ENCODE measurements around the gene PTPRT. TPM values are rescaled to one million over a fixed set of nuclear protein-coding genes. Genes with fewer than 3 reads are reported as not detected.

PTPRT gene
- total RNA-seq, 1 experiment from 2014 or later = not detected

- H3K9me3 ChIP-seq (ENCODE audit: control insufficient read depth in 1 of 2, insufficient read depth in 1 of 2, low read depth in 1 of 2, low read length in 2 of 2) = peaks cover 10 to 22% of the 10 kb centered on the region in 2 experiments; a peak in 2 of 4 replicates
Observed at GRCh38 chr20:42432496-42433334, 757.0 kb downstream of the PTPRT start.

More at GRCh38 chr20:42432496-42433334, 757.0 kb downstream of the PTPRT start:
- RAD21 ChIA-PET (ENCODE audit: low non-redundant PET in 1 of 2, low total read pairs in 2 of 2, uncharacterized antibody in 2 of 2, unreplicated experiment in 2 of 2) = no interaction called here
- Histone ChIP-seq H3K4me2 (ENCODE audit: low read length) (no peak overlapping the region), H3K4me1 (ENCODE audit: control insufficient read depth in 1 of 2, insufficient read depth in 2 of 2, low read length in 2 of 2) (no peaks in the 10 kb centered on the region), H3K79me2 (ENCODE audit: insufficient read depth, low read length) (no peaks in the 10 kb centered on the region), H3K36me3 (ENCODE audit: control insufficient read depth in 1 of 2, insufficient read depth in 2 of 2, low read length in 2 of 2) (no peaks in the 10 kb centered on the region), H3K27ac (ENCODE audit: low read depth, low read length) (no peak overlapping the region), H3K9me2 (ENCODE audit: insufficient read depth) (no peaks in the 10 kb centered on the region), H3K4me3 (replicated peaks in 1 of 2; ENCODE audit: low read depth in 1 of 2, low read length in 2 of 2) (no peak overlapping the region), H2AFZ (ENCODE audit: low read depth, low read length, poor library complexity, severe bottlenecking) (no peak overlapping the region), H3K27me3 (ENCODE audit: insufficient read depth, low read length) (no peaks in the 10 kb centered on the region), H3K9ac (ENCODE audit: low read length) (no peak overlapping the region), H4K20me1 (ENCODE audit: insufficient read depth) (no peaks in the 10 kb centered on the region)
- intact Hi-C loops (cut with micrococcal nuclease) = no loop called here
- BruUV-seq (replicated peaks) = no TSS peak
- no peak for TF ChIP-seq ZFX (IDR thresholded peaks at IDR 0.05)
- TF ChIP-seq MAX (IDR thresholded peaks at IDR 0.05) = no peak
- TF ChIP-seq EGR1 (IDR thresholded peaks at IDR 0.05; ENCODE audit: low read depth) = no peak
- no peak for TF ChIP-seq ZNF274 (IDR thresholded peaks at IDR 0.05; ENCODE audit: low read depth, low read length)
- TF ChIP-seq POLR2AphosphoS5 (IDR thresholded peaks at IDR 0.05; ENCODE audit: low read depth, low read length) = no peak
- no peak for TF ChIP-seq SIN3A (IDR thresholded peaks at IDR 0.05; ENCODE audit: low read depth)
- TF ChIP-seq YY1 (IDR thresholded peaks at IDR 0.05; ENCODE audit: extremely low read depth, insufficient replicate concordance, low read depth, low read length) = no peak
- no peak for TF ChIP-seq POLR2A (IDR thresholded peaks at IDR 0.05; ENCODE audit: borderline replicate concordance, extremely low read depth, insufficient read depth, insufficient read length)
- TF ChIP-seq ATF3 (IDR thresholded peaks at IDR 0.05) = no peak
- TF ChIP-seq SRF (IDR thresholded peaks at IDR 0.05; ENCODE audit: low read depth) = no peak
- TF ChIP-seq SP1 (IDR thresholded peaks at IDR 0.05; ENCODE audit: low read depth) = no peak
- no peak for TF ChIP-seq ZBTB33 (IDR thresholded peaks at IDR 0.05; ENCODE audit: extremely low read depth, insufficient replicate concordance, low read length)
- no peak for TF ChIP-seq RAD21 (IDR thresholded peaks at IDR 0.05; ENCODE audit: low read depth)
- TF ChIP-seq FOSL1 (IDR thresholded peaks at IDR 0.05; ENCODE audit: low read depth) = no peak
- TF ChIP-seq CEBPB (IDR thresholded peaks at IDR 0.05; ENCODE audit: low read depth) = no peak
- TF ChIP-seq EZH2phosphoT487 (IDR thresholded peaks at IDR 0.05; ENCODE audit: borderline replicate concordance) = no peak
- TF ChIP-seq EZH2 (IDR thresholded peaks at IDR 0.05) = no peak
- TF ChIP-seq ELF1 (IDR thresholded peaks at IDR 0.05; ENCODE audit: borderline replicate concordance, low read depth) = no peak
- DNase-seq (ENCODE audit: low read depth, low spot score) (no peak), ATAC-seq (no peak)
- POLR2A ChIA-PET = no interaction called here
- CTCF ChIA-PET = no interaction called here

Data from HCT116 (cell line).